ENCODE data around the gene DPRX. TPM values are rescaled to one million over a fixed set of nuclear protein-coding genes. Genes with fewer than 3 reads are reported as not detected.
"Not testable (repeated sequence)": the region's sequence is repeated elsewhere in the genome, so short reads cannot be mapped to it uniquely, and the experiment has no call there.

DPRX gene
- total and polyA plus RNA-seq, 2 experiments from 2014 or later: not detected

DNA sequence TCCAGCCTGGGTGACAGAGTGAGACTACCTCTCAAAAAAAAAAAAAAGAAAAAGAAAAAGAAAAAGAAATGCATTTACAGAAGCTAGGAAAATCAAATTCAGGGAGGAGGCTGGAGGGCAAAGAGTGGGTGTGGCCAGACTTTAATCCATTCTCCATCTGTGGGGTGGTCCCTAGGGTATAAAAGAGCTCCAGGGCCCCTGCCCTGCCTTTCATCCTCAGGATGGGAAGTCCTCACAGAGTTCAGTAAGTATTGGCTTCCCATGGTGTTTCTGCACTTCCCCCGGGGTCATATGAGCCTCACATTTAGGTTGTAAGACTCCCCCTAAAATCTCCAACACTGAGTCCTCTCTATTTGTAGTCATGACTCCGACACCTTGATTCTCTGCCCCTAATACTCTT is 33.0 kb downstream of the DPRX start:
- Histone ChIP-seq H3K27ac (no peak overlapping the region), H3K4me3 (no peak overlapping the region), H3K36me3 (no peaks in the 10 kb centered on the region), H3K27me3 (no peaks in the 10 kb centered on the region), H3K9me3 (ENCODE audit: low read depth) (no peaks in the 10 kb centered on the region), H3K4me1 (ENCODE audit: low read depth) (no peaks in the 10 kb centered on the region)
- no peak for DNase-seq (ENCODE audit: low read depth in 1 of 2, low spot score in 1 of 2)
- TF ChIP-seq, protein P1, sequence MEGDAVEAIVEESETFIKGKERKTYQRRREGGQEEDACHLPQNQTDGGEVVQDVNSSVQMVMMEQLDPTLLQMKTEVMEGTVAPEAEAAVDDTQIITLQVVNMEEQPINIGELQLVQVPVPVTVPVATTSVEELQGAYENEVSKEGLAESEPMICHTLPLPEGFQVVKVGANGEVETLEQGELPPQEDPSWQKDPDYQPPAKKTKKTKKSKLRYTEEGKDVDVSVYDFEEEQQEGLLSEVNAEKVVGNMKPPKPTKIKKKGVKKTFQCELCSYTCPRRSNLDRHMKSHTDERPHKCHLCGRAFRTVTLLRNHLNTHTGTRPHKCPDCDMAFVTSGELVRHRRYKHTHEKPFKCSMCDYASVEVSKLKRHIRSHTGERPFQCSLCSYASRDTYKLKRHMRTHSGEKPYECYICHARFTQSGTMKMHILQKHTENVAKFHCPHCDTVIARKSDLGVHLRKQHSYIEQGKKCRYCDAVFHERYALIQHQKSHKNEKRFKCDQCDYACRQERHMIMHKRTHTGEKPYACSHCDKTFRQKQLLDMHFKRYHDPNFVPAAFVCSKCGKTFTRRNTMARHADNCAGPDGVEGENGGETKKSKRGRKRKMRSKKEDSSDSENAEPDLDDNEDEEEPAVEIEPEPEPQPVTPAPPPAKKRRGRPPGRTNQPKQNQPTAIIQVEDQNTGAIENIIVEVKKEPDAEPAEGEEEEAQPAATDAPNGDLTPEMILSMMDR (IDR thresholded peaks at IDR 0.05; ENCODE audit: low read depth, low read length): no peak

- not testable (repeated sequence) for H3K27ac ChIP-seq; DNase-seq (ENCODE audit: low read depth in 1 of 2, low spot score in 1 of 2); H3K27me3 ChIP-seq; H3K4me3 ChIP-seq; H3K36me3 ChIP-seq; H3K4me1 ChIP-seq (ENCODE audit: low read depth); H3K9me3 ChIP-seq (ENCODE audit: low read depth)
These were observed 34.5 kb downstream of the DPRX start for GRCh38 chr19:53666331-53666730.

- H3K4me3 ChIP-seq; DNase-seq (ENCODE audit: low read depth in 1 of 2, low spot score in 1 of 2); H3K27me3 ChIP-seq; H3K27ac ChIP-seq; H3K36me3 ChIP-seq; H3K9me3 ChIP-seq (ENCODE audit: low read depth); H3K4me1 ChIP-seq (ENCODE audit: low read depth): not testable (repeated sequence)
These were observed 37.0 kb downstream of the DPRX start for GRCh38 chr19:53668804-53669203.

DNA sequence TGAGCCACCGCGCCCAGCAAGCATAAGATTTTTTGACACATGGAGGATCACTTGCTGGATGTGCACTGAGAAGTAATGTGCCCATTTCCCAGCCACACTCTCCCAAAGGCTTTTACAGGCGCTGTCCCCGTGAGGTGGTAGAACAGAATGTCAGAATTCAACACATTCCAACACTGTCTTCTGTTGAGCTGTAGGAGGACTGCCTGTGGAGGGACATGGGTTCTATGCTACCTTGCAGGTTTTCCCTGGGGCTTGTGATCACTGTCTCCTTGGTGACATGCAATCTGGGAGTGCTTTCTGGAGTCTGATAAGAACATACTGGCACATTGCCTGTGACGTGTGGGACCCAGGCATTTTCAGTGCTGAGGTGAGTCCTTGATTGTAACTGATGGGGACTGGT is 38.5 kb downstream of the DPRX start:
- DNase-seq (ENCODE audit: low read depth in 1 of 2, low spot score in 1 of 2): no peak
- H3K27ac ChIP-seq: no peak overlapping the region
- TF ChIP-seq, protein P1 (IDR thresholded peaks at IDR 0.05; ENCODE audit: low read depth, low read length): no peak
- H3K4me1 ChIP-seq (ENCODE audit: low read depth): no peaks in the 10 kb centered on the region
- no peak overlapping the region for H3K4me3 ChIP-seq
- no peaks in the 10 kb centered on the region for H3K27me3 ChIP-seq
- no peaks in the 10 kb centered on the region for H3K36me3 ChIP-seq
- H3K9me3 ChIP-seq (ENCODE audit: low read depth): no peaks in the 10 kb centered on the region

DNA sequence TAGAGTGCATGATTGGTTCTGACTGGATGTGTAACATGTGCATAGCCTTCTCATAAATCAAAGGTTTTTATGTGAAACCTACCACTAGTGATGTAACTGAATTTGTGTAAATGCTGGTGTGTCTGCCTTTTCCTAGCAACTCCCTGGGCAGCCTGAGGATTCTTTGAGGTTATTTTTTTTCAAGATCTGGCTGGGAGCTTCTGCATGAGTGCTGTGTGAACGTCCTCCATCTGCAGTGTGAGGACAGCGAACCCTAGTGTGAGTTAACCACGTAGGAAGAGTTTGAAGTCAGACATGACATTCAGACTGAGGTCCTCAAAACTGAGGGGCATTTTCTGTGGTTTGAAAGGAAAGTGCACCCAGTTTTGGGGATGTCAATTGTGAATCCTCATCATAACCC is 39.9 kb downstream of the DPRX start:
- Histone ChIP-seq H3K4me1 (ENCODE audit: low read depth) (no peaks in the 10 kb centered on the region), H3K4me3 (no peak overlapping the region), H3K27ac (no peak overlapping the region), H3K27me3 (no peaks in the 10 kb centered on the region), H3K36me3 (no peaks in the 10 kb centered on the region), H3K9me3 (ENCODE audit: low read depth) (no peaks in the 10 kb centered on the region)
- TF ChIP-seq, protein P1 (IDR thresholded peaks at IDR 0.05; ENCODE audit: low read depth, low read length): no peak
- DNase-seq (ENCODE audit: low read depth in 1 of 2, low spot score in 1 of 2): no peak

Other genes starting within 250 kb of the DPRX start
- 12.3 and 25.1 TPM in 2 replicates for gene ZNF765, start 236.8 kb upstream of the DPRX start, total RNA-seq
- gene ZNF765, start 236.8 kb upstream of the DPRX start, polyA plus RNA-seq: 6.4 and 14.1 TPM in 2 replicates
- 9.4 and 11.3 TPM in 2 replicates for gene ZNF761, start 200.0 kb upstream of the DPRX start, total RNA-seq
- gene ZNF761, start 200.0 kb upstream of the DPRX start, polyA plus RNA-seq: 11.7 and 14.3 TPM in 2 replicates
- 1.9 and 3.5 TPM in 2 replicates for gene ZNF813, start 164.3 kb upstream of the DPRX start, total RNA-seq
- 2.7 and 3.3 TPM in 2 replicates for gene ZNF813, start 164.3 kb upstream of the DPRX start, polyA plus RNA-seq
- gene ZNF331, start 93.9 kb upstream of the DPRX start, total RNA-seq: 11.4 and 22.1 TPM in 2 replicates
- 11.0 and 28.2 TPM in 2 replicates for gene ZNF331, start 93.9 kb upstream of the DPRX start, polyA plus RNA-seq
- 0.21 TPM in 1 of 2 replicates, not detected in the other for gene NLRP12, start 192.3 kb downstream of the DPRX start, total RNA-seq
- gene NLRP12, start 192.3 kb downstream of the DPRX start, polyA plus RNA-seq: not detected in 2 replicates
- gene MYADM, start 235.9 kb downstream of the DPRX start, total RNA-seq: 115 and 150 TPM in 2 replicates
- 166 and 183 TPM in 2 replicates for gene MYADM, start 235.9 kb downstream of the DPRX start, polyA plus RNA-seq